ENCODE measurements around the gene KDSR. TPM values are rescaled to one million over a fixed set of nuclear protein-coding genes. Genes with fewer than 3 reads are reported as not detected.

KDSR gene, protein sequence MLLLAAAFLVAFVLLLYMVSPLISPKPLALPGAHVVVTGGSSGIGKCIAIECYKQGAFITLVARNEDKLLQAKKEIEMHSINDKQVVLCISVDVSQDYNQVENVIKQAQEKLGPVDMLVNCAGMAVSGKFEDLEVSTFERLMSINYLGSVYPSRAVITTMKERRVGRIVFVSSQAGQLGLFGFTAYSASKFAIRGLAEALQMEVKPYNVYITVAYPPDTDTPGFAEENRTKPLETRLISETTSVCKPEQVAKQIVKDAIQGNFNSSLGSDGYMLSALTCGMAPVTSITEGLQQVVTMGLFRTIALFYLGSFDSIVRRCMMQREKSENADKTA
- total RNA-seq, result 10 to 100 TPM; 72.8 to 77.2 TPM

DNA sequence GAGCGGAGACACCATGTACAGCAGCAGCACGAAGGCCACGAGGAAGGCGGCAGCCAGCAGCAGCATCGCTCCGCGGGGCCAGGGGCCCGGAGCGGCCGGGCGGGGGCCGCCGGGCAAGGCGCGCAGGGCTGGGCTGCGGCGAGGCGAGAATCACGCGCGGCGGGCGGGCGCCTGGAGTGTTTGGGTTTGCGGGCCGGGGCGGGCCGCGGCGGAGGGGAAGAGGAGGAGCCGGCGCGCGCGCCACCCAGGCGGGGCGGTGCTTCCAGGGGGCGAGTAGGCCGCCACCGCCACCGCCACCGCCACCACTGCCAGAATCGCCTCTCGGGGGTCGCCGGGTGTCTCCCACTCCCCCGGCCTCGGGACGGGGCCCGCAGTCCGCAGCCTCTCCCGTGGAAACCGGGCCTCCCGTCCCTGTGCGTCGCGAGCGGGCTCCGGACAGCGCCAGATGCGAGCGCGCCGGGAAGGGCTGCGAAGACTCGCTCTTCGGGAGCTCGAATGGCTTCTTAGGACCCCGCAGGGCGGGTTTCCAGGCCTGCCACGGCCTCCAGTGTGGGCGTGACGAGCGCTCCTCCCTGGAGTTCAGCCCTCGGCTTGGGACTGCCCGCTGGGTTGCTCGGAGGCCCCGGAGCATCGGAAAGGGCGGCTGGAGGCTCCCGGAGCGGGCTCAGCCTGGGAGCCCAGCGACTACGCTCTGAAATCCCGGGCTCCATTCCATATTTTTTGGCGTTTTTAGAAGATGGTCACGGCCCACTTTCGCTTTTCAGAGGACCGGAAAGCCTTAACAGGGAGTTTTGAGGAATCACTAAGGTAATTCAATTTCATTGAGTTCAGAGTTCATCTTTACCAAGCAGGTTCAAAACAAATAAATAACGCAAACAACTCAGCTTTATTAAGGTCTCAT, at the start of gene KDSR:
Gene KDSR (minus strand): TSS at position 154 of the 901 bp plus-strand sequence. CDS start 88 bp downstream, at position 66.
- peak; percentile 89 for DNase-seq
- ChIA-PET CTCF (interaction anchor here (0.8 to 1.8 kb wide), 4 partner anchors 15 to 351 kb away, joined by 3 to 9 read pairs (median 3); no protein-coding TSS in a partner anchor), POLR2A (interaction anchor here (1.1 to 1.8 kb wide), 3 partner anchors 11 to 55 kb away, joined by 3 to 9 read pairs (median 5); partner anchors contain the start of gene VPS4B)
- Mint-ChIP-seq H3K36me3 (peaks cover 19% of the 10 kb centered on the region), H3K4me1 (ENCODE audit: low read depth) (peaks cover 29% of the 10 kb centered on the region), H3K4me3 (peak within 1 kb of the TSS; percentile 90), H3K27me3 (no peaks in the 10 kb centered on the region), H3K9me3 (peaks cover 16% of the 10 kb centered on the region), H3K27ac (peak within 1 kb of the TSS; percentile 86)
- intact Hi-C loops (cut with micrococcal nuclease), result loop anchor here (1.0 to 10.0 kb wide), 7 partner anchors 12 to 845 kb away; partner anchors contain the start of genes VPS4B and ZCCHC2

DNA sequence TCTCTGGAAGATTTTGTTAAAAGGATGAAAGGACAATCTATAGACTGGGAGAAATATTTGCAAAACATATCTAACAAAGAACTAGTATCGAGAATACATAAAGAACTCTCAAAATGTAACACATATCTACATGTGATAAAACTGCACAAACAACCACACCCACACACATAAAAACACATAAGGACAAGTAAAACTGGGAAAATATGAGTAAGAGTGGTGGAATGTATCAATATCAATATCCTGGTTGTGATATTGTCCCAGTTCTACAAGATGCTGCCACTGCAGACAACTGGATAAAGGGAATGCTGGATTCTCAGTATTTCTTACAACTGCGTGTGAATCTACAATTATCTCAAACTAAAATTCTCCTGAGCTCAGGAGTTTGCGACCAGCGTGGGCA, 45.9 kb upstream of the KDSR start:
- ChIA-PET CTCF (no interaction called here), POLR2A (no interaction called here)
- Mint-ChIP-seq H3K4me1 (ENCODE audit: low read depth) (peaks cover 42% of the 10 kb centered on the region), H3K9me3 (no peaks in the 10 kb centered on the region), H3K27ac (no peak overlapping the region), H3K4me3 (no peak overlapping the region), H3K36me3 (peaks cover 21% of the 10 kb centered on the region), H3K27me3 (no peaks in the 10 kb centered on the region)
- DNase-seq, result no peak
- intact Hi-C loops (cut with micrococcal nuclease), result no loop called here

DNA sequence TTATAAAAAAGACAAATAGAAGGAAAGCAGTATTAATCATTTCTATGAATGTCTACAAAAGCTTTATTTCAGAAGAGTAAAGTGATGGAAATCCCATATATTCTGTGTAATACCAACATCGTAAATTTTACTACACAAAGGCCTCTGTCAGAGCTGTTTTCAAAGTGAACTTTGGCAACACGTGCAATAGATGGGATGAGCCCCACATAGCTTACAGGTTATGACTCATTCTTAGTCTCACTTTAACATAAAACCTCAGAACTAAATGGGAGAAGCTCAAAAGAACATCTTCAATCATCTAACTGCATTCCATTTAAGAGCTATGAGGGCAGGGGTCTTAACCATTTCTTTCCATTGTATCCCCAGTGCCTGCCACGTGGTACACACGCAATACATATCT, 43.8 kb upstream of the KDSR start:
- POLR2A ChIA-PET, result interaction anchor here (0.6 to 1.6 kb wide), 5 partner anchors 8 to 74 kb away, joined by 4 to 6 read pairs (median 4); partner anchors contain the start of gene VPS4B
- Mint-ChIP-seq H3K27me3 (no peaks in the 10 kb centered on the region), H3K4me1 (ENCODE audit: low read depth) (peaks cover 46% of the 10 kb centered on the region), H3K27ac (peak overlapping the region; percentile 15), H3K4me3 (no peak overlapping the region), H3K36me3 (peaks cover 29% of the 10 kb centered on the region), H3K9me3 (no peaks in the 10 kb centered on the region)
- intact Hi-C loops (cut with micrococcal nuclease), result loop anchor here (1.0 kb wide), 1 partner anchor 12 kb away; the partner anchor contains the start of gene VPS4B
- CTCF ChIA-PET, result interaction anchor here (1.1 to 1.8 kb wide), 3 partner anchors 8 to 394 kb away, joined by 4 to 10 read pairs (median 4); no protein-coding TSS in a partner anchor
- no peak for DNase-seq

DNA sequence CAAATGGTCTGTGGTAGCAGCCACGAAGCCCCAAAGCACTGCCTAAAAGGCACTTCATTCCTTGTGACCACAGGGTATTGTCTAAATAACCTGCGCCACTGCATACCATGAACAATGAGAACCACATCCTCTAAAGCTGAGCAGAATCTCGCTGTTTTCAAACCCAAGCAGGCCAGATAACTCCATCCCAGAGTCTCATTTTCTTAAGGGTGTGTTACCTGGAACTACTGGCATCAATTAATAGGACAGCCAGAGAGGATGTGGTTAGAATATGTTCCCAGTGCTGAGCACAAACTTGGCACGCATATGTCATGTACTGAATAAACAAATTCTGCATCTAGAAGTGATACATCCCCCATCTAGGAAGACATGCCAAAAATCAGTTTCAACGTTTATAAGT, 42.3 kb upstream of the KDSR start:
- CTCF ChIA-PET, result interaction anchor here (0.9 kb wide), 1 partner anchor 92 kb away, joined by 3 read pairs; no protein-coding TSS in a partner anchor
- H3K36me3 Mint-ChIP-seq, result peaks cover 24% of the 10 kb centered on the region
- H3K27me3 Mint-ChIP-seq, result no peaks in the 10 kb centered on the region
- H3K4me1 Mint-ChIP-seq (ENCODE audit: low read depth), result peaks cover 43% of the 10 kb centered on the region
- DNase-seq, result peak; percentile 49
- no peak overlapping the region for H3K4me3 Mint-ChIP-seq
- POLR2A ChIA-PET, result interaction anchor here (0.9 kb wide), 1 partner anchor 13 kb away, joined by 4 read pairs; the partner anchor contains the start of gene VPS4B
- intact Hi-C loops (cut with micrococcal nuclease), result loop anchor here (1.0 to 2.0 kb wide), 3 partner anchors 9 to 43 kb away; no protein-coding TSS in a partner anchor
- peak overlapping the region; percentile 76 for H3K27ac Mint-ChIP-seq
- H3K9me3 Mint-ChIP-seq, result no peaks in the 10 kb centered on the region

DNA sequence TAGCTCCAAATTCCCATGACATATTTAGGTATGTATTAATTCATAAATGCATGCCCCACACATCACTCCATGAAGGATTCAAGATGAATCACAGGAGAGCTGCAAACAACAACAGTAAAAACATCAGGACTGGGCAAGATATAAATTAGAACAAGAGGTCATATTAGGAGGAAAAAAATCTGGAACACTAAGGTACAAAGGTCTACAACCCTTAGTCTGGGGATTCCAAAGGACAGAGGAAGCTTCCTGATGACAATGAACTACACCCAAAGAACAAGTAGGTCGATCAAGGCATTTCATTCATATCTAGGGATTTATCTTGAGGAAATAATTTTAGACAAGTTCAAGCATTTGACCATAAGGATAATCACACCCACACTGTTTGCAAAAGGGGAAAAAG, 40.7 kb upstream of the KDSR start:
- H3K27ac Mint-ChIP-seq, result no peak overlapping the region
- H3K36me3 Mint-ChIP-seq, result peaks cover 28% of the 10 kb centered on the region
- ChIA-PET CTCF (no interaction called here), POLR2A (no interaction called here)
- H3K4me3 Mint-ChIP-seq, result no peak overlapping the region
- DNase-seq, result no peak
- no peaks in the 10 kb centered on the region for H3K27me3 Mint-ChIP-seq
- peaks cover 37% of the 10 kb centered on the region for H3K4me1 Mint-ChIP-seq (ENCODE audit: low read depth)
- H3K9me3 Mint-ChIP-seq, result no peaks in the 10 kb centered on the region
- intact Hi-C loops (cut with micrococcal nuclease), result loop anchor here (2.0 kb wide), 1 partner anchor 29 kb away; no protein-coding TSS in a partner anchor

DNA sequence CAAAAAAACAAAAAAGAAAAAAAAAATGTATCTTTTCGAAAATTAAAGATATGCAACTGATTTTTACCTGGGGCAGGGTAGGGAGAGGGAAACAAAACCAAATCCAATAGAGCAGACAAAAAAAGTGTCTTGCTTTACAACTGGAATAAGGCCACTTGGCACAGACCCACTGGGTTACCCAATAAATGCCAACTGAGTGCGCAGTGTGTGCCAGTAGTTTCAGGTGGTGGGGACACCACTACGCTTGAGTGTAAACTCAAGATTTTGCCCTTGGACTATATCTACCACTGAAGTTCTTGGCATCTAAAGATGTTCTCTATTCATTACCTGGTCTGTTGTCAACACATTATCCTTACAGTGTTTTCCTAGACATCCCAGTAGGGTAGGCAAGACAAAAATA, 39.0 kb upstream of the KDSR start:
- H3K36me3 Mint-ChIP-seq, result peaks cover 30% of the 10 kb centered on the region
- no peak overlapping the region for H3K27ac Mint-ChIP-seq
- intact Hi-C loops (cut with micrococcal nuclease), result no loop called here
- H3K4me3 Mint-ChIP-seq, result no peak overlapping the region
- H3K27me3 Mint-ChIP-seq, result no peaks in the 10 kb centered on the region
- no peaks in the 10 kb centered on the region for H3K9me3 Mint-ChIP-seq
- ChIA-PET POLR2A (interaction anchor here (0.6 kb wide), 1 partner anchor 407 kb away, joined by 4 read pairs; no protein-coding TSS in a partner anchor), CTCF (interaction anchor here (0.5 kb wide), 1 partner anchor 1196 kb away, joined by 4 read pairs; no protein-coding TSS in a partner anchor)
- H3K4me1 Mint-ChIP-seq (ENCODE audit: low read depth), result peaks cover 34% of the 10 kb centered on the region
- DNase-seq, result no peak

DNA sequence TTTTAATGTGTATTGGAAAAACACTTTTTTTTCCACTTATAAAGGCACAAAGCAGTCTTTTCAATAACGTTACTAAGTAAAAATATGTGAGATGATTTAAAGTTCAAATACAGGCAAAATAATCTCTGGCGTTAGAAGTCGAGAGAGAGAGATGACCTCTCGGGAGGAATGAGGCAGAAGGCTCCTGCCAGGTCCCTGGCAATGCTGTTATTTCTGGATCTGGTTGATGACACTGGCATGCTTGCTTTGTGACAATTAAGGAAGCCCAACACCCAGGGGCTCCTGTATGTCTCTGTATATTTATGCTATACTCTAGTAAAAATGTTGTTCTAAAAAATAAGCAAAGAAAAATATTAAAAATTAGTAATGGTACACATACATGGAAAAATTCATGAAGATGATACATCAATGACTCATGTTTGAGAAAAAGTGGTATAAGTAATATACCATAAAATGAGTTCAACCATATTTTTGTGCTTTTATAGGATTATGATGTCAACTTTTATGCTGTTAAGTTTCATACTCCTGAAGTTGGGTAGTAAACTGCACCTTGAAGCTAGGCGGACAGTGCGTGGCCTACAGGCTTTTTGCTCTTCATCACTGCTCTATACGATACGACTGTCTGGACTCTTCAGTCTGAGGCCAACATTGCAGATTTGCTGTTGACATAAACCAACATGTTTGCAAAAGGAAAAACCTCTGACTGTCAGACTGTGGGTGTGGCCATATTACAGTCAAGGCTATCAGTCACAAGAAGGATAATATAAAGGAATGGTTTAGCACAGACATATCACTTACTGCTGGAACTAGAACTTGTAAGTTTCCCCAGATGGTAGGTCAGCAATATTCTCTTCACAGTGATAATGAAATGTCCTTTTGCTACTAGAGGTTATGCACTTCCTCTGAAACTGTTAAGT, 35.5 kb upstream of the KDSR start:
- POLR2A ChIA-PET, result no interaction called here
- H3K9me3 Mint-ChIP-seq, result no peaks in the 10 kb centered on the region
- intact Hi-C loops (cut with micrococcal nuclease), result no loop called here

DNA sequence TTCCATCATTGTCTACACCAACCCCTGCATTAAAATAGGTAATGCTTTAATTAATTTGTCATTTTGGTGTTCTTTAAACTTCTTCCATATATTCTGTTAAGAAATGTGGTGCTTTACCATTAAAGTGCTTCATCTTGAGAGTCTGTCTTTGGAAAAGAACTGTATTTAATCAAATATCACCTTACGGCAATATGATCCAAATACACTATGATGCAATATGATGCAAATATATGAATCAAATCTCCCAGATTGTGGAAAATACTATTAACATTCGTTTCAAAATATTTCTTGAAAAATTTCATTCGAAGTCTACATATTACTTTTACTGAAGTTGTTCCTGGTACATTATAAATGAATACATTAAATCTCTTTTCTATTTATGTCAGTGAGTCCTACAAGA, 32.3 kb upstream of the KDSR start:
- Mint-ChIP-seq H3K4me3 (no peak overlapping the region), H3K9me3 (no peaks in the 10 kb centered on the region), H3K36me3 (peaks cover 48% of the 10 kb centered on the region), H3K27me3 (no peaks in the 10 kb centered on the region), H3K27ac (no peak overlapping the region), H3K4me1 (ENCODE audit: low read depth) (peaks cover 26% of the 10 kb centered on the region)
- ChIA-PET CTCF (no interaction called here), POLR2A (no interaction called here)
- intact Hi-C loops (cut with micrococcal nuclease), result no loop called here
- no peak for DNase-seq

More for the DNA sequence above, 35.5 kb upstream of the KDSR start:
- CTCF ChIA-PET, result no interaction called here
- H3K4me3 Mint-ChIP-seq, result no peak overlapping the region
- peaks cover 39% of the 10 kb centered on the region for H3K36me3 Mint-ChIP-seq
- H3K27ac Mint-ChIP-seq, result peak overlapping the region; percentile 57
- no peak for DNase-seq
- no peaks in the 10 kb centered on the region for H3K27me3 Mint-ChIP-seq
- H3K4me1 Mint-ChIP-seq (ENCODE audit: low read depth), result peaks cover 26% of the 10 kb centered on the region

DNA sequence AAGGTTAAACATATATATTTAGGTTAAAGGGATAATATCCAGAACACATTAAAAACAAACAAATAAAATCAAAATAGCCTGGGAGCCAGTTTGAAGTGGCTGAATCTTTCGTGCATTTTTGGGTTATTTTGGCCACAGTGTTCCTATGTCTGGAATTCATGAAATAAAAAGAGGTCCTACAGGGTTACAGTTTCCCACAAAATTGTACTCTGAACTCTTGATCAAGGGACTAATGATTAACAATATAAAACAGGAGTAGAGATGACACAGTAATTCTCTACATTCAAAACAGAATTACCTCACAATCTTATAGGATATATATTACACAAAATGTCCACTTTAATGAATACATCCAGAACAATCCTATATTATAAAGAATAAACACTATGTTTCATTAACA, 30.3 kb upstream of the KDSR start:
- H3K27me3 Mint-ChIP-seq, result no peaks in the 10 kb centered on the region
- H3K9me3 Mint-ChIP-seq, result no peaks in the 10 kb centered on the region
- H3K4me1 Mint-ChIP-seq (ENCODE audit: low read depth), result peaks cover 20% of the 10 kb centered on the region
- intact Hi-C loops (cut with micrococcal nuclease), result no loop called here
- no peak overlapping the region for H3K4me3 Mint-ChIP-seq
- peaks cover 37% of the 10 kb centered on the region for H3K36me3 Mint-ChIP-seq
- no peak overlapping the region for H3K27ac Mint-ChIP-seq
- ChIA-PET CTCF (no interaction called here), POLR2A (interaction anchor here (1.4 kb wide), 1 partner anchor 31 kb away, joined by 3 read pairs; no protein-coding TSS in a partner anchor)
- no peak for DNase-seq

DNA sequence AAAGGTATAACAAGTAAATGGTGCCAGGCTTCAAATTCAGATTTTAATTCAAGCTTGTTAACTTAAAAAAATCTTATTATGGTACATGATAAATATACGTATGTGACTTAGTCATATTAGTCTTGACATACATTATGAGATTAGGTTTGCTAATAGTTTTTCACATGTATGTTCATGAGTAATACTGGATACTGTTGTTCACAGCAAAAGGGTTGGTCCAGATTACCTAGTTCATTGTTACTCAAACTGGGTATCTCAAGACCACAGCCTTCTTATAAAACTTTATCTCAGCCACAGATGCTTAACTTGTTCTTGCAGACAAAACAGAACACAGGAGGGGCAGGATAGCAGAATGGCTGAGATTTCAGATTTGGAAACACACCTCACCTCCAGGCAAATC, 28.5 kb upstream of the KDSR start:
- intact Hi-C loops (cut with micrococcal nuclease), result no loop called here
- CTCF ChIA-PET, result interaction anchor here (1.0 to 1.2 kb wide), 2 partner anchors 44 to 46 kb away, joined by 4 to 6 read pairs; no protein-coding TSS in a partner anchor
- Mint-ChIP-seq H3K9me3 (no peaks in the 10 kb centered on the region), H3K27me3 (no peaks in the 10 kb centered on the region), H3K4me1 (ENCODE audit: low read depth) (peaks cover 15% of the 10 kb centered on the region), H3K27ac (no peak overlapping the region), H3K36me3 (peaks cover 41% of the 10 kb centered on the region), H3K4me3 (no peak overlapping the region)
- DNase-seq, result no peak
- POLR2A ChIA-PET, result no interaction called here

DNA sequence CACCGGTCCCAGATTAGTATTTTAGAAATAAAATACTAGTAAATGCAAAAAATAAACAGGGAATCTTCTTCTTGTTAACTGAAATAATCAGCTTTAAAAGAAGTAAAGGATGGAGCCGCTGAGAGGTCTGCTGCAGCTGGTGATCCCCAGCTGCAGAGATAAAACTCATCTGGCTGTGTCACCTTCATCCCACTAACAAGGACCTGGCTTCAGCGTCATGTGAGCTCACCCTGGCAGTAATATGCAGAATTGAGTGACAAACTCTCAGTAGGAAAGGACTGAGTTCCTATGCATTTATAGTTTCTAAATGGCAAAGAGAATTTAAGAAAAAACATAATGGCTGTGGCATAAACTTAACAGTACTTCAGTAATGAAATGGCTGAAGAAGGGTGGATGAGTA, 27.9 kb upstream of the KDSR start:
- peaks cover 10% of the 10 kb centered on the region for H3K4me1 Mint-ChIP-seq (ENCODE audit: low read depth)
- H3K27me3 Mint-ChIP-seq, result no peaks in the 10 kb centered on the region
- POLR2A ChIA-PET, result interaction anchor here (0.7 kb wide), 1 partner anchor 24 kb away, joined by 3 read pairs; no protein-coding TSS in a partner anchor
- intact Hi-C loops (cut with micrococcal nuclease), result no loop called here
- H3K4me3 Mint-ChIP-seq, result no peak overlapping the region
- no peaks in the 10 kb centered on the region for H3K9me3 Mint-ChIP-seq
- peaks cover 37% of the 10 kb centered on the region for H3K36me3 Mint-ChIP-seq
- DNase-seq, result no peak
- no peak overlapping the region for H3K27ac Mint-ChIP-seq
- CTCF ChIA-PET, result interaction anchor here (1.0 to 1.2 kb wide), 2 partner anchors 45 to 46 kb away, joined by 4 to 6 read pairs; no protein-coding TSS in a partner anchor

All from activated CD4-positive, alpha-beta memory T cell treated with anti-CD3 and anti-CD28 coated beads for 36 hours (primary cell).